WERI-Rb-1 (cell line): Measurements from ENCODE around the gene SLC35G2.

Source experiments
- DNase-seq: peaks from one replicate; pipeline ENCODE4 v3.0.0-alpha.2; 2020
- H3K27ac ChIP-seq: fragments of 250-450 bp; sonication (Bioruptor Pico); 2 replicates; pipeline ENCODE4 v1.5.1; 2020; ENCODE audit warnings: mild to moderate bottlenecking, moderate library complexity
- H3K27me3 ChIP-seq: fragments of 250-450 bp; sonication (Bioruptor Pico); 2 replicates; pipeline ENCODE4 v1.5.1; 2021; ENCODE audit warnings: mild to moderate bottlenecking, low read depth, moderate library complexity; ENCODE audit not compliant: insufficient read depth, severe bottlenecking
- H3K36me3 ChIP-seq: fragments of 250-450 bp; sonication (Bioruptor Pico); 2 replicates; pipeline ENCODE4 v1.5.1; 2020; ENCODE audit warnings: mild to moderate bottlenecking, moderate library complexity
- H3K4me3 ChIP-seq: 2 replicates; pipeline ENCODE4 v1.5.1; 2011; ENCODE audit warnings: low read depth, mild to moderate bottlenecking, control low read depth, low read length
- H3K9me3 ChIP-seq: fragments of 250-450 bp; sonication (Bioruptor Pico); 2 replicates; pipeline ENCODE4 v1.5.1; 2021; ENCODE audit warnings: mild to moderate bottlenecking, moderate library complexity; ENCODE audit not compliant: severe bottlenecking
- TF ChIP-seq, protein P1 (sequence below): IDR thresholded peaks from 2 replicates; pipeline ENCODE4 v1.5.1; 2011; ENCODE audit warnings: low read depth, mild to moderate bottlenecking, control low read depth, inconsistent platforms, low read length

SLC35G2 gene

DNA sequence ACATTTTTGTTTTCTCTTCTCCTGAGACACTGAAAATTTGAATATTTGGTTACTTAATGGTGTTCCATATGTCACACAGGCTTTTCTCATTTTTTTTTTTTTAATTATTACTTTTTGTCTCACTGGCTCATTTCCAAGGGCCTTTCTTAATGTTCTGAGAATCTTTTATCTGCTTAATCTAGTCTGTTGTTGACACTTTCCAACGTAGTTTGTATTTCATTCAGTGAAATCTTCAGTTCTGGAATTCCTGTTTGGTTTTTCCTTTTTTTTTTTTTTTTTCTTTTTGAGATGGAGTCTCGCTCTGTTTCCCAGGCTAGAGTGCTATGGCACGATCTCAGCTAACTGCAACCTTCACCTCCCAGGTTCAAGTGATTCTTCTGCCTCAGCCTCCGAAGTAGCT lies 85.8 kb downstream of the SLC35G2 start:
- no peak for DNase-seq
- H3K4me3 ChIP-seq, result no peak overlapping the region
- no peaks in the 10 kb centered on the region for H3K27me3 ChIP-seq
- no peaks in the 10 kb centered on the region for H3K36me3 ChIP-seq
- peaks cover 5% of the 10 kb centered on the region for H3K9me3 ChIP-seq
- TF ChIP-seq, protein P1, sequence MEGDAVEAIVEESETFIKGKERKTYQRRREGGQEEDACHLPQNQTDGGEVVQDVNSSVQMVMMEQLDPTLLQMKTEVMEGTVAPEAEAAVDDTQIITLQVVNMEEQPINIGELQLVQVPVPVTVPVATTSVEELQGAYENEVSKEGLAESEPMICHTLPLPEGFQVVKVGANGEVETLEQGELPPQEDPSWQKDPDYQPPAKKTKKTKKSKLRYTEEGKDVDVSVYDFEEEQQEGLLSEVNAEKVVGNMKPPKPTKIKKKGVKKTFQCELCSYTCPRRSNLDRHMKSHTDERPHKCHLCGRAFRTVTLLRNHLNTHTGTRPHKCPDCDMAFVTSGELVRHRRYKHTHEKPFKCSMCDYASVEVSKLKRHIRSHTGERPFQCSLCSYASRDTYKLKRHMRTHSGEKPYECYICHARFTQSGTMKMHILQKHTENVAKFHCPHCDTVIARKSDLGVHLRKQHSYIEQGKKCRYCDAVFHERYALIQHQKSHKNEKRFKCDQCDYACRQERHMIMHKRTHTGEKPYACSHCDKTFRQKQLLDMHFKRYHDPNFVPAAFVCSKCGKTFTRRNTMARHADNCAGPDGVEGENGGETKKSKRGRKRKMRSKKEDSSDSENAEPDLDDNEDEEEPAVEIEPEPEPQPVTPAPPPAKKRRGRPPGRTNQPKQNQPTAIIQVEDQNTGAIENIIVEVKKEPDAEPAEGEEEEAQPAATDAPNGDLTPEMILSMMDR, result no peak
- H3K27ac ChIP-seq, result no peak overlapping the region
